Measurements from ENCODE around the gene HOXA2. TPM values are rescaled to one million over a fixed set of nuclear protein-coding genes. Genes with fewer than 3 reads are reported as not detected.

The HOXA2 gene
- total RNA-seq, 1 experiment from 2014 or later, result 6.6 TPM

GRCh38 chr7:27080844-27081436 is 21.5 kb downstream of the HOXA2 start:
- no peak for DNase-seq (ENCODE audit: low spot score)

GRCh38 chr7:27079234-27079975 is 23.1 kb downstream of the HOXA2 start:
- DNase-seq (ENCODE audit: low spot score), result no peak

GRCh38 chr7:27078616-27079233 is 23.8 kb downstream of the HOXA2 start:
- DNase-seq (ENCODE audit: low spot score), result no peak

DNA sequence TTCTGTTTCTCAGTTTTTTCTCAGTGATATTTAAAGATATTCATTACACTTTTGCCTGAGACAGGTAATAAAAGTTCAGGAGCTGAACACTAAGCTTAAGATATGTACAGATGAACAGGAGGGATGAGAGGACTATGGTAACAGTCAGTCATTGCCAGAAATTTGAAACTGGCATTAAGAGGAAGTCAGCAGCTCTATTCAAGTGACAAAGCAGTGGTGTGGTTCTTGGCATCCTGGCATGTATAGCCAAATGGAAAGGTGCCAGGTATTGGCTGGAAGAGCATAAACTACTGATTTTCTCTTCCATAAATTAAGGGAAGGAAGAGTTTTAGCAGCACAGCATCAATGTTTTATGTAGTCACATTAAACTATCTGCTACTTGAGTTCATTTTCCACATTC is 29.4 kb downstream of the HOXA2 start:
- DNase-seq (ENCODE audit: low spot score), result no peak

- DNase-seq (ENCODE audit: low spot score), result no peak
Observed at GRCh38 chr7:27071622-27072390, 30.7 kb downstream of the HOXA2 start.

DNA sequence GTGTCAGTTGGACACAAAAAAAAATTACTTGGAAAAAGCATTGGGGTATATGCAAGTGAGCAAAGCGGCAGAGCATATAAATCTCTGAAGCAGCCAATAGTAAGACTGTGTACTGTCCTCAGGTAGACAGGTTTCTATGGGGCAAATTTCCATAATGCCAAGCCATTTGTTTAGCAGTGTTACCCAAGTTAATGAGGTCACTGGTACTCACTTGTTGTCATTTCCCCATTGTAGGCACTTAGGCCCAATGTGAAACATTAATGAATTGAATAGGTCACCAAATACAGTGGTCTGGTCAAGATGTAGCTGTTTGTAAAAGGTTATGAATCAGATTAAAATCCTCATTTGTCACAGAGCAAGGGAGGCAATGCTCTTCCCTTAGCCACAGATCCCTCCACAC is 34.2 kb downstream of the HOXA2 start:
- no peak for DNase-seq (ENCODE audit: low spot score)

DNA sequence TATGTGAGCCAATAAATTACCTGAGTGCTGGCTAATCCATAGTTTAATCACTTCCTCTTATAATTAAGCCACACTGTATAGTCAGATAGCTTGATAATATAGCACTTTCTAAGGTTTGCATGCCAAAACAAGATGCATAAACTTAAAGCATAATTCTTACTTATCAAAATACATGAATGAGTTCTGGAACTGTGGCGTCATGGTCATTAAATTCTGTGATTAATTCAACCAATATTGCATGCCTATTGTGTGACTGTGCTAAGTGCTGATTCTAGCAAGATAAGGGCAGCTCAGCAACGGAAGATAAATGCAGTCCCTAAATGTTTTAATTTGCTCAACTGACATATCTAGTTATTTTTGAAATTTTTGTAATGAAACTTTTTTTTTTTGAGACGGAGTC is 36.3 kb downstream of the HOXA2 start:
- peak; percentile 79 for DNase-seq (ENCODE audit: low spot score)

- no peak for DNase-seq (ENCODE audit: low spot score)
Observed at GRCh38 chr7:27065709-27066108, 36.8 kb downstream of the HOXA2 start.

GRCh38 chr7:27064661-27065060 is 37.8 kb downstream of the HOXA2 start:
- DNase-seq (ENCODE audit: low spot score), result no peak

GRCh38 chr7:27064159-27064558 is 38.3 kb downstream of the HOXA2 start:
- DNase-seq (ENCODE audit: low spot score), result no peak

- no peak for DNase-seq (ENCODE audit: low spot score)
Observed at GRCh38 chr7:27062946-27063345, 39.5 kb downstream of the HOXA2 start.

GRCh38 chr7:27053153-27053552 is 49.3 kb downstream of the HOXA2 start:
- DNase-seq (ENCODE audit: low spot score), result no peak

- DNase-seq (ENCODE audit: low spot score), result no peak
Observed at GRCh38 chr7:27051451-27051850, 51.0 kb downstream of the HOXA2 start.

Small RNA genes lying within 50 kb of the gene (small RNA-seq; reads per million reads assigned to genes)
- gene AC004080.5 (not detected), gene RF01977 (not detected)

Other genes starting within 250 kb of the HOXA2 start
- gene SKAP2, start 238.1 kb downstream of the HOXA2 start, total RNA-seq (2014; rRNA removed; shearing (Covaris generic)), result 12.3 and 16.3 TPM in 2 replicates
- gene HOXA1, start 6.7 kb downstream of the HOXA2 start, total RNA-seq (2014; rRNA removed; shearing (Covaris generic)), result 2.0 and 3.9 TPM in 2 replicates
- gene HOXA4, start 28.1 kb upstream of the HOXA2 start, total RNA-seq (2014; rRNA removed; shearing (Covaris generic)), result 2.2 and 3.7 TPM in 2 replicates
- gene HOXA5, start 41.0 kb upstream of the HOXA2 start, total RNA-seq (2014; rRNA removed; shearing (Covaris generic)), result 22.1 and 29.3 TPM in 2 replicates
- gene HOXA6, start 45.1 kb upstream of the HOXA2 start, total RNA-seq (2014; rRNA removed; shearing (Covaris generic)), result 25.5 and 28.1 TPM in 2 replicates
- gene HOXA3, start 49.9 kb upstream of the HOXA2 start, total RNA-seq (2014; rRNA removed; shearing (Covaris generic)), result 27.8 and 29.0 TPM in 2 replicates
- 5.6 and 10.7 TPM in 2 replicates for gene HOXA7, start 54.0 kb upstream of the HOXA2 start, total RNA-seq (2014; rRNA removed; shearing (Covaris generic))
- 96.1 and 99.2 TPM in 2 replicates for gene HOXA9, start 62.9 kb upstream of the HOXA2 start, total RNA-seq (2014; rRNA removed; shearing (Covaris generic))
- gene HOXA10, start 71.6 kb upstream of the HOXA2 start, total RNA-seq (2014; rRNA removed; shearing (Covaris generic)), result 78.9 and 86.4 TPM in 2 replicates
- gene HOXA11, start 82.5 kb upstream of the HOXA2 start, total RNA-seq (2014; rRNA removed; shearing (Covaris generic)), result 67.7 and 74.3 TPM in 2 replicates
- 19.8 and 22.2 TPM in 2 replicates for gene HOXA13, start 97.4 kb upstream of the HOXA2 start, total RNA-seq (2014; rRNA removed; shearing (Covaris generic))
- gene EVX1, start 140.1 kb upstream of the HOXA2 start, total RNA-seq (2014; rRNA removed; shearing (Covaris generic)), result 0.31 TPM in 1 of 2 replicates, not detected in the other